WTC11 (cell line): ENCODE data around the gene C19orf53. TPM values are rescaled to one million over a fixed set of nuclear protein-coding genes. Genes with fewer than 3 reads are reported as not detected.

ENCODE experiments used
- ATAC-seq: fragments of 200-7000 bp; cut with Tn5 transposase; 2 replicates; pipeline ENCODE4 v1.10.0; 2021; ENCODE audit warnings: mild to moderate bottlenecking, moderate library complexity
- CTCF ChIA-PET: fragments of 300-600 bp; sonication (Branson Sonifier 250); formaldehyde crosslinking; loops from one replicate; lab custom pipeline; 2021; ENCODE audit warnings: antibody characterized with exemption; lab: Charles Lee
- POLR2A ChIA-PET: fragments of 350-600 bp; sonication (Branson Sonifier 250); formaldehyde crosslinking; loops from one replicate; lab custom pipeline; 2021; ENCODE audit warnings: antibody characterized with exemption; lab: Charles Lee
- DNase-seq: peaks from one replicate; pipeline ENCODE4 v3.0.0; 2021; ENCODE audit warnings: low spot score
- H3K27ac Mint-ChIP-seq: 2 replicates; pipeline ENCODE4 v1.8.0; 2021; ENCODE audit warnings: mixed read lengths
- H3K27me3 Mint-ChIP-seq: 2 replicates; pipeline ENCODE4 v1.8.0; 2021; ENCODE audit warnings: low read depth, mild to moderate bottlenecking, moderate library complexity, mixed read lengths
- H3K36me3 Mint-ChIP-seq: 2 replicates; pipeline ENCODE4 v1.8.0; 2021; ENCODE audit warnings: mixed read lengths
- H3K4me1 Mint-ChIP-seq: 2 replicates; pipeline ENCODE4 v1.8.0; 2022; ENCODE audit warnings: mixed read lengths
- H3K4me3 Mint-ChIP-seq: 2 replicates; pipeline ENCODE4 v1.8.0; 2021; ENCODE audit warnings: mild to moderate bottlenecking, moderate library complexity, mixed read lengths
- H3K9me3 Mint-ChIP-seq: 2 replicates; pipeline ENCODE4 v1.8.0; 2021; ENCODE audit warnings: mixed read lengths
- AR ChIP-seq: fragments of 250-450 bp; sonication (Bioruptor Pico); IDR thresholded peaks from 2 replicates; pipeline ENCODE4 v1.9.0; 2021; ENCODE audit warnings: mild to moderate bottlenecking
- CDX4 ChIP-seq: fragments of 250-450 bp; sonication (Bioruptor Pico); IDR thresholded peaks from 2 replicates; pipeline ENCODE4 v1.9.0; 2021; ENCODE audit warnings: moderate library complexity, mild to moderate bottlenecking, inconsistent platforms, borderline replicate concordance
- FOXK1 ChIP-seq: sonication (generic); formaldehyde crosslinking; IDR thresholded peaks from 2 replicates; pipeline ENCODE4 v1.8.0; 2022; ENCODE audit warnings: mild to moderate bottlenecking, moderate library complexity, missing genetic modification reagents
- FOXP1 ChIP-seq: sonication (generic); formaldehyde crosslinking; IDR thresholded peaks from 2 replicates; pipeline ENCODE4 v1.8.0; 2022; ENCODE audit warnings: missing genetic modification reagents, mild to moderate bottlenecking, moderate library complexity, borderline replicate concordance
- GRHL2 ChIP-seq: fragments of 250-450 bp; sonication (Bioruptor Pico); IDR thresholded peaks from 2 replicates; pipeline ENCODE4 v1.8.0; 2022; ENCODE audit warnings: mild to moderate bottlenecking, moderate library complexity; ENCODE audit not compliant: insufficient replicate concordance, severe bottlenecking
- GTF2I ChIP-seq: fragments of 250-450 bp; sonication (Bioruptor Pico); conservative IDR thresholded peaks from 2 replicates; pipeline ENCODE4 v1.4.0; 2021; ENCODE audit warnings: mild to moderate bottlenecking
- IRF2 ChIP-seq: sonication (generic); formaldehyde crosslinking; IDR thresholded peaks from 2 replicates; pipeline ENCODE4 v1.8.0; 2022; ENCODE audit warnings: low read depth, missing genetic modification reagents, borderline replicate concordance
- MLX ChIP-seq: sonication (generic); formaldehyde crosslinking; IDR thresholded peaks from 2 replicates; pipeline ENCODE4 v1.8.1; 2023; ENCODE audit warnings: mild to moderate bottlenecking, missing genetic modification reagents, moderate library complexity
- MXD4 ChIP-seq: fragments of 250-450 bp; sonication (Bioruptor Pico); IDR thresholded peaks from 2 replicates; pipeline ENCODE4 v1.8.0; 2021; ENCODE audit warnings: mild to moderate bottlenecking, moderate library complexity, borderline replicate concordance
- NR3C1 ChIP-seq: sonication (generic); formaldehyde crosslinking; conservative IDR thresholded peaks from 2 replicates; pipeline ENCODE4 v1.8.1; 2023; ENCODE audit warnings: low read depth, mild to moderate bottlenecking, missing genetic modification reagents
- PRDM15 ChIP-seq: sonication (generic); formaldehyde crosslinking; IDR thresholded peaks from 2 replicates; pipeline ENCODE4 v1.8.0; 2022; ENCODE audit warnings: missing genetic modification reagents
- RELA ChIP-seq: sonication (generic); formaldehyde crosslinking; IDR thresholded peaks from 2 replicates; pipeline ENCODE4 v1.8.1; 2022; ENCODE audit warnings: missing genetic modification reagents, mild to moderate bottlenecking, borderline replicate concordance
- TEAD1 ChIP-seq: sonication (generic); formaldehyde crosslinking; IDR thresholded peaks from 2 replicates; pipeline ENCODE4 v1.8.0; 2022; ENCODE audit warnings: mild to moderate bottlenecking, missing genetic modification reagents
- TP53 ChIP-seq: sonication (generic); formaldehyde crosslinking; IDR thresholded peaks from 2 replicates; pipeline ENCODE4 v1.8.1; 2023; ENCODE audit warnings: mild to moderate bottlenecking, missing genetic modification reagents
- USF2 ChIP-seq: sonication (generic); formaldehyde crosslinking; IDR thresholded peaks from 2 replicates; pipeline ENCODE4 v1.8.1; 2023; ENCODE audit warnings: mild to moderate bottlenecking, missing genetic modification reagents, moderate library complexity
- ZBTB21 ChIP-seq: sonication (generic); formaldehyde crosslinking; IDR thresholded peaks from 2 replicates; pipeline ENCODE4 v1.8.1; 2023; ENCODE audit warnings: mild to moderate bottlenecking, missing genetic modification reagents, borderline replicate concordance
- ZMAT4 ChIP-seq: fragments of 250-450 bp; sonication (Bioruptor Pico); IDR thresholded peaks from 2 replicates; pipeline ENCODE4 v1.9.0; 2021; ENCODE audit warnings: mild to moderate bottlenecking
- ZNF263 ChIP-seq: sonication (generic); formaldehyde crosslinking; IDR thresholded peaks from 2 replicates; pipeline ENCODE4 v1.8.1; 2022; ENCODE audit warnings: low read depth, mild to moderate bottlenecking, moderate library complexity, missing genetic modification reagents
- ZNF416 ChIP-seq: fragments of 250-450 bp; sonication (Bioruptor Pico); IDR thresholded peaks from 2 replicates; pipeline ENCODE4 v1.9.0; 2021; ENCODE audit warnings: mild to moderate bottlenecking, inconsistent platforms
- total RNA-seq: library from RNA; stranded (reverse); gene quantifications from 3 replicates; pipeline ENCODE4 v1.2.3, GENCODE V29; 2021
- TF ChIP-seq, protein P1 (sequence below): sonication (generic); formaldehyde crosslinking; IDR thresholded peaks from 2 replicates; pipeline ENCODE4 v1.8.1; 2023; ENCODE audit warnings: mild to moderate bottlenecking, missing genetic modification reagents
- TF ChIP-seq, protein P2 (sequence below): fragments of 200-600 bp; IDR thresholded peaks from 2 replicates; pipeline ENCODE4 v1.8.0; 2022; ENCODE audit warnings: antibody characterized with exemption

C19orf53 gene
- total RNA-seq, 1 experiment from 2014 or later, result 102 TPM

GRCh38 chr19:13817615-13818371 lies 43.5 kb downstream of the C19orf53 start (continued):
- TF ChIP-seq ZMAT4 (CRISPR knock-in tag) (no peak), FOXK1 (CRISPR knock-in tag) (no peak; the same call in 1 of the 2 replicates), GTF2I (CRISPR knock-in tag) (no peak)

- ChIA-PET POLR2A (interaction anchor here (1.3 kb wide), 1 partner anchor 24 kb away, joined by 3 read pairs; the partner anchor contains the start of gene ZSWIM4), CTCF (interaction anchor here (1.0 to 1.2 kb wide), 2 partner anchors 14 to 43 kb away, joined by 5 read pairs; no protein-coding TSS in a partner anchor)
- no peak for ATAC-seq
- H3K27ac Mint-ChIP-seq, result no peak overlapping the region
- H3K4me1 Mint-ChIP-seq, result 0 out of 2 replicates have a peak, but pooled peaks cover 3% of the 10 kb centered on the region
- no peak overlapping the region for H3K4me3 Mint-ChIP-seq
- peaks cover 29% of the 10 kb centered on the region for H3K36me3 Mint-ChIP-seq
- DNase-seq, result no peak
- no peaks in the 10 kb centered on the region for H3K27me3 Mint-ChIP-seq
- H3K9me3 Mint-ChIP-seq, result no peaks in the 10 kb centered on the region
- TF ChIP-seq ZNF416, result no peak
- no peak for TF ChIP-seq RELA
- TF ChIP-seq NR3C1, result no peak
- no peak for TF ChIP-seq FOXP1 (CRISPR knock-in tag)
- TF ChIP-seq GRHL2 (CRISPR knock-in tag), result no peak
- no peak for TF ChIP-seq ZNF263
- TF ChIP-seq MXD4, result no peak
- TF ChIP-seq AR (CRISPR knock-in tag), result no peak
- no peak for TF ChIP-seq ZBTB21 (CRISPR knock-in tag)
- TF ChIP-seq CDX4 (CRISPR knock-in tag), result no peak
- TF ChIP-seq, protein P1, sequence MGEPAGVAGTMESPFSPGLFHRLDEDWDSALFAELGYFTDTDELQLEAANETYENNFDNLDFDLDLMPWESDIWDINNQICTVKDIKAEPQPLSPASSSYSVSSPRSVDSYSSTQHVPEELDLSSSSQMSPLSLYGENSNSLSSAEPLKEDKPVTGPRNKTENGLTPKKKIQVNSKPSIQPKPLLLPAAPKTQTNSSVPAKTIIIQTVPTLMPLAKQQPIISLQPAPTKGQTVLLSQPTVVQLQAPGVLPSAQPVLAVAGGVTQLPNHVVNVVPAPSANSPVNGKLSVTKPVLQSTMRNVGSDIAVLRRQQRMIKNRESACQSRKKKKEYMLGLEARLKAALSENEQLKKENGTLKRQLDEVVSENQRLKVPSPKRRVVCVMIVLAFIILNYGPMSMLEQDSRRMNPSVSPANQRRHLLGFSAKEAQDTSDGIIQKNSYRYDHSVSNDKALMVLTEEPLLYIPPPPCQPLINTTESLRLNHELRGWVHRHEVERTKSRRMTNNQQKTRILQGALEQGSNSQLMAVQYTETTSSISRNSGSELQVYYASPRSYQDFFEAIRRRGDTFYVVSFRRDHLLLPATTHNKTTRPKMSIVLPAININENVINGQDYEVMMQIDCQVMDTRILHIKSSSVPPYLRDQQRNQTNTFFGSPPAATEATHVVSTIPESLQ (CRISPR knock-in tag), result no peak
- TF ChIP-seq IRF2 (CRISPR knock-in tag), result no peak
- no peak for TF ChIP-seq TEAD1
- no peak for TF ChIP-seq PRDM15 (CRISPR knock-in tag)
- TF ChIP-seq TP53, result no peak
- no peak for TF ChIP-seq USF2
- TF ChIP-seq MLX, result no peak
- TF ChIP-seq, protein P2, sequence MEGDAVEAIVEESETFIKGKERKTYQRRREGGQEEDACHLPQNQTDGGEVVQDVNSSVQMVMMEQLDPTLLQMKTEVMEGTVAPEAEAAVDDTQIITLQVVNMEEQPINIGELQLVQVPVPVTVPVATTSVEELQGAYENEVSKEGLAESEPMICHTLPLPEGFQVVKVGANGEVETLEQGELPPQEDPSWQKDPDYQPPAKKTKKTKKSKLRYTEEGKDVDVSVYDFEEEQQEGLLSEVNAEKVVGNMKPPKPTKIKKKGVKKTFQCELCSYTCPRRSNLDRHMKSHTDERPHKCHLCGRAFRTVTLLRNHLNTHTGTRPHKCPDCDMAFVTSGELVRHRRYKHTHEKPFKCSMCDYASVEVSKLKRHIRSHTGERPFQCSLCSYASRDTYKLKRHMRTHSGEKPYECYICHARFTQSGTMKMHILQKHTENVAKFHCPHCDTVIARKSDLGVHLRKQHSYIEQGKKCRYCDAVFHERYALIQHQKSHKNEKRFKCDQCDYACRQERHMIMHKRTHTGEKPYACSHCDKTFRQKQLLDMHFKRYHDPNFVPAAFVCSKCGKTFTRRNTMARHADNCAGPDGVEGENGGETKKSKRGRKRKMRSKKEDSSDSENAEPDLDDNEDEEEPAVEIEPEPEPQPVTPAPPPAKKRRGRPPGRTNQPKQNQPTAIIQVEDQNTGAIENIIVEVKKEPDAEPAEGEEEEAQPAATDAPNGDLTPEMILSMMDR, result no peak
- TF ChIP-seq ZMAT4 (CRISPR knock-in tag), result no peak
These were observed 45.0 kb downstream of the C19orf53 start for GRCh38 chr19:13819238-13819637.
